AG10803 (cell line): ENCODE data around the gene B3GNT2.

ENCODE experiments used
- DNase-seq: peaks from one replicate; pipeline ENCODE4 v3.0.0; 2010; ENCODE audit warnings: low read depth
- H3K4me3 ChIP-seq: 2 replicates; pipeline ENCODE4 v1.5.1; 2011; ENCODE audit warnings: mild to moderate bottlenecking, low read length, control low read depth
- TF ChIP-seq, protein P1 (sequence below): conservative IDR thresholded peaks from 2 replicates; pipeline ENCODE4 v1.5.1; 2011; ENCODE audit warnings: mild to moderate bottlenecking, low read length, control low read depth, inconsistent platforms

B3GNT2 gene

DNA sequence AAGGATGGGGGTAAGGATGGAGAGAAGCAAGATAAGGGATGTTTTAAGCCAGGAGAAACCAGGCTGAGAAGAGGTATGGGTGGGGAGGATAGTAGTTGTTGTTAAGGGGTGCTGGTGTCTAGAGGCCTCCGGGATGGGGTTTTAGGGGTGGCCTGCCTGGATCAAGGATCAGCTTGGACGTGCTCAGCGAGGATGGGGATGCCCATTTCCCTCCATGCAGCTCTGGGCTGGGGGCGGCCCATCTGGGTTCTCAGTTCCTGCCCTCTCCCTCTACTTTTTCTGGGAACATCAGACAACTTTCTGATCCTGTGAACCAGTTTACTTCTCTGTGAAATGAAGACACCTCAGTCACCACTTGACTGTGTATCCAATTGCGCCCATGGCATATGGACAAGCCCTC is 10.1 kb downstream of the B3GNT2 start:
- DNase-seq, result no peak
- TF ChIP-seq, protein P1, sequence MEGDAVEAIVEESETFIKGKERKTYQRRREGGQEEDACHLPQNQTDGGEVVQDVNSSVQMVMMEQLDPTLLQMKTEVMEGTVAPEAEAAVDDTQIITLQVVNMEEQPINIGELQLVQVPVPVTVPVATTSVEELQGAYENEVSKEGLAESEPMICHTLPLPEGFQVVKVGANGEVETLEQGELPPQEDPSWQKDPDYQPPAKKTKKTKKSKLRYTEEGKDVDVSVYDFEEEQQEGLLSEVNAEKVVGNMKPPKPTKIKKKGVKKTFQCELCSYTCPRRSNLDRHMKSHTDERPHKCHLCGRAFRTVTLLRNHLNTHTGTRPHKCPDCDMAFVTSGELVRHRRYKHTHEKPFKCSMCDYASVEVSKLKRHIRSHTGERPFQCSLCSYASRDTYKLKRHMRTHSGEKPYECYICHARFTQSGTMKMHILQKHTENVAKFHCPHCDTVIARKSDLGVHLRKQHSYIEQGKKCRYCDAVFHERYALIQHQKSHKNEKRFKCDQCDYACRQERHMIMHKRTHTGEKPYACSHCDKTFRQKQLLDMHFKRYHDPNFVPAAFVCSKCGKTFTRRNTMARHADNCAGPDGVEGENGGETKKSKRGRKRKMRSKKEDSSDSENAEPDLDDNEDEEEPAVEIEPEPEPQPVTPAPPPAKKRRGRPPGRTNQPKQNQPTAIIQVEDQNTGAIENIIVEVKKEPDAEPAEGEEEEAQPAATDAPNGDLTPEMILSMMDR, result no peak
- H3K4me3 ChIP-seq, result no peak overlapping the region

DNA sequence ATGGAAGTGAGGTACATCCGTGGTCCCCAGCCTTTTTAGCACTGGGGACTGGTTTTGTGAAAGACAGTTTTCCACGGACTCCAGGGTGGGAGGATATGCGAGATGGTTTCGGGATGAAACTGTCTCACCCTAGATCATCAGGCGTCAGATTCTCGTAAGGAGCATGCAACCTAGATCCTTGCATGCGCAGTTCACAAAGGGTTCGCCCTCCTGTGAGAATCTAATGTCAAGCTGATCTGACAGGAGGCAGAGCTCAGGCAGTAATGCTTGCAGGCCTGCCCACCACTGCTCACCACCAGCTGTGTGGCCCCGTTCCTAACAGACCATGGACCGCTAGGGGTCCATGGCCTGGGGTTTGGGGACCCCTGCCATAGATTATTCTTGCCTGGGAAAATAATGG is 11.6 kb downstream of the B3GNT2 start:
- no peak for DNase-seq
- H3K4me3 ChIP-seq, result no peak overlapping the region
- TF ChIP-seq, protein P1, result no peak

DNA sequence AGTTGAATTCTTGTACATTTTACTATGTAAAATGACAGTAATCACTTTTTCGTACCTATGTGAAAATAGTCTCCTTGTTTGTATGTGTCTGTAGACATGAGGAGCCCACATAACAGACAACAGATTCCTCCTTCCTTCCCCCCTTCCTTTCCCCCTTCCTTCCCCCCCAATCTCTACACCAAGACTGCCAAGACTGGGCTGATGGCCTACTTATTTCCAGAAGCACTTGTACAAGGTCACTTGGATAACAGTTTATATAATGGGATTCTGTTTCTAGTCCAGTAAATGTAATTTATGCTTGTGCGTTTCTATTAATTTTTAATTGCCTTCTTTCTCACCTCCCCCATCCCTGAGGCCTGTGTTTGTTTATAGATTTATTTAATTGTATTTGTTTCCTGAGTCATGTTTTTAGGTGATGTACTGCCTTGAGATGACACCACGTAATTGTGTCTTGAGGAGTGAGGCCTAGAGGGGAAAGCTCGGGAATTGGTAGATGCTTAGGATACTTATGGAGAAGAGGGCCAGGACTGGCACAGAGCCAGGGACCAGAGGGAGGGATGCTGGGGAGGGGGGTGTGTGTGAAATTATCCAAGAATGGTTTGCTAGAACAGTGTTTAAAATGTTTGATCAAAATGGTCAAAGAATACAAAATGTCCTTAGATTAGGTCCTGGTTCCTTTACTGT is 12.3 kb downstream of the B3GNT2 start:
- DNase-seq, result no peak
- H3K4me3 ChIP-seq, result no peak overlapping the region
- TF ChIP-seq, protein P1, result no peak

DNA sequence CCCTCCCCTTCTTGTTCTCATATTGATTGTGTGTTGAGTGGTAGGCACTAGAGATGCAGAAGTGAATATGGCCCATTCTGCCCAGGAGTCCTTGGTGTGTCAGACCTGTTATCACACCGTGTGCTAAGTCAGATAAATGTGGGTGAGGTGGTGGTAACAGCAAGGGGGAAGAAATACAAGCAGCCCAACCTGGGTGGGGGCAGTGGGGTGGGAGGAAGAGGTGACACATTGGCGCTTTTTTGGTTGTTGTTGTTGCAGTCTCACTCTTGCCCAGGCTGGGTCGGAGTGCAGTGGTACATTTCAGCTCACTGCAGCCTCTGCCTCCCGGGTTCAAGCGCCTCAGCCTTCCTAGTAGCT is 12.8 kb downstream of the B3GNT2 start:
- no peak for DNase-seq
- H3K4me3 ChIP-seq, result no peak overlapping the region
- TF ChIP-seq, protein P1, result no peak

DNA sequence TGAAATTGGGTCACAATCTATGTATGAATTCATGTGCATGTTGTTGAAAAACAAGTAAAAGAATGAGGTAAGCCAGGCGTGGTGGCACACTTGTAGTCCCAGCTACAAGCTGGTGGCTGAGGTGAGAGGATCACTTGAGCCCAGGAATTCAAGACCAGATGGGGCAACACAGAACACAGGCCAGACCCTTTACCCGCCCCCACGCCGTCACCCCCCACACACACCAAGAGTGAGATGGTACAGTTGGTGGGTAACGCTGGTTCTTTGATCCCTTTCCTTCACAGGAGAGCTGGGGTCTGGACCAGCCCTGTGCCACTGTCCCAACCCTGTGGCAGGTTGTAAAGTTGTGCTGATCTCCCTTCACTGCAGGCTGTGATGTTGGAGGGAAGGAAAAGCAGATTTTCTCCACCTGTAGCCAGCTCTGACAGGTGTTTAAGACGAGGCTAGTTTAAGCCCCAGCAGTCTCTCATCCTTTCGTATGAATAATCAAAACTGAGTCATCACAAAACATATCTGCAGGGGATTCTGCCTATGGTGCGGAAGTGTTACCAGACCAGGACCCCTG is 13.6 kb downstream of the B3GNT2 start:
- H3K4me3 ChIP-seq, result no peak overlapping the region
- DNase-seq, result no peak
- TF ChIP-seq, protein P1, result no peak

DNA sequence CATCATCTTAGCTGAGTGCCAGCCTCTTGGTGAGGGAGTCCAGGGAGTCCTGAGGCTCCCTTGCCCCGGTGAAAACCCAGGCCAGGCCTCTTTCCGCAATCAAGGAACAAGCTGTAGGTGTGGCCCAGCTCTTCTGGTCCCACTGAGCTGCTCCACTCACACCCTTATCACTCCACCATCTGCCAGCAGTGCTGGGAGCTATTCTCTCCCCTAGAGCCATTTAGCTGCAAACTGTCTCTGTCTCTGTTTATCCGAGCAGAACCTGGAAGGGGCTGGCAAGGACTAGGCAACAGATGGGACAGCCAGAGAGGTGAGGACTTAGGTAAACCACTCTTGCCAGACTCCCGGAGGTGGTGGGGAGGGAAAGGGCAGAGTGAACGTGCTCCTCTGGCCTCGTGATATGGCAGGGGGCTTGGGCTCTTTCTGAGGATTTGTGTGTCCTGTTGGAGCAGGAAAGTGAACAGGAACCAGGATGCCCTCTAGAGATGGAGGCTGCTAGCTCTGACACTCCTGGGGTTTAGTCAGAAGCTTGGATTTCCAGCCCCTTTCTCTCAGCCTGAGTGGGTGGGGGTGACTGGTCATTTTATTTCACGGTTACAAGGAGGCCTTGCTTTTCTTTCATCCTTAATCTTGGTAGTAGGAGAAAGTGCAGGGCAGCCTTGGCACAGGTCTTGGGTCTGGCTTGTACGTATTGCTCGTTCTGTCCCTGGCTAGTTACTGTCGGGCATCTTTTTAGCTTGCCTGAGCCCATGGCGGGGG is 19.6 kb downstream of the B3GNT2 start:
- TF ChIP-seq, protein P1, result no peak

DNA sequence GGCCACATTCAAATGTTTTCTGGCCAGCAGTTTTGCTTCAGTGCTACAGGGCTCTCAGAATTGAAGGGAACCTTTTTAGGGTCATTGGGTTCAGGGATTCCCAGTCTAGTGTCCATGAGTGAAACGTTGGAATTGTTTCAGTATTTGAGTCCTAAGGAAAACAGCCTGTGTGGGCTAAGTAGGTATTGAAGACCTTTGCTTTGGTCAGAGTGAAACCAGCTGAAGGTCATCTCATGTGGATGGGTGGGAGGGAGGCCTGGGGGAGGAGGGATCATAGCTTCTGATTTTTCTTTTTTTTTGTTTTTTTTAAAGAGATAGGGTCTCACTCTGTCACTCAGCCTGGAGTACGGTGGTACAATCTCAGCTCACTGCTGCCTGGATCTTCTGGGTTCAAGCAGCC is 20.2 kb downstream of the B3GNT2 start:
- TF ChIP-seq, protein P1, result no peak
- H3K4me3 ChIP-seq, result no peak overlapping the region
- no peak for DNase-seq

More for the DNA sequence above, 19.6 kb downstream of the B3GNT2 start:
- H3K4me3 ChIP-seq, result no peak overlapping the region
- no peak for DNase-seq
